ENCODE data around the gene MED16. TPM values are rescaled to one million over a fixed set of nuclear protein-coding genes. Genes with fewer than 3 reads are reported as not detected.

The MED16 gene
- total and polyA plus RNA-seq, 2 of the 13 experiments (the other 11 are each of a cell fraction or from before 2014, with no cell fraction given), result 13.3 to 14.8 TPM

- H3K4me3 ChIP-seq (replicated peaks in 1 of 3; ENCODE audit: insufficient read depth in 1 of 3, low read depth in 2 of 3, low read length in 3 of 3), result peak overlapping the region in 1 of 3 experiments; percentile 53; a peak in 2 of 6 replicates
- no peak overlapping the region for H2AFZ ChIP-seq (ENCODE audit: low read length)
- no peak for FAIRE-seq
- ATAC-seq, result peak; percentile 30
- H3K27ac ChIP-seq (ENCODE audit: extremely low read length, insufficient read depth, low read length), result peak overlapping the region; percentile 55
- H4K20me1 ChIP-seq (ENCODE audit: insufficient read depth, low read length), result peaks cover 41% of the 10 kb centered on the region; the same call in 1 of the 2 replicates
- in situ Hi-C loops (cut with HindIII; ENCODE audit: extremely low pct_ligation_motif_present, low pct_unique_long_range_greater_than_20kb) (no loop called here), intact Hi-C loops (cut with micrococcal nuclease; ENCODE audit: unreplicated experiment) (loop anchor here (2.0 kb wide), 1 partner anchor 18 kb away; no protein-coding TSS in a partner anchor)
- DNase-seq (ENCODE audit: low spot score), result no peak
- H3K36me3 ChIP-seq (replicated peaks in 1 of 2; ENCODE audit: control insufficient read depth in 1 of 2, insufficient read depth in 2 of 2, low read length in 2 of 2), result peaks cover 17 to 62% of the 10 kb centered on the region in 2 experiments; a peak in 4 of 5 replicates
- CTCF ChIA-PET (ENCODE audit: low intra/inter-chr PET ratio, low total read pairs), result no interaction called here
- POLR2A ChIA-PET, result interaction anchor here (0.7 to 5.6 kb wide), 7 partner anchors 9 to 51 kb away, joined by 3 to 50 read pairs (median 4); no protein-coding TSS in a partner anchor
- H3K79me2 ChIP-seq (ENCODE audit: insufficient read depth, low read length), result peaks cover 80% of the 10 kb centered on the region
- 71% methylated on average over 27 of the region's 29 CpGs for WGBS (ENCODE audit: low lambda C conversion rate)
- BruUV-seq (replicated peaks), result no TSS peak
- H3K27me3 ChIP-seq (ENCODE audit: control insufficient read depth in 1 of 2, insufficient read depth in 2 of 2, low read length in 2 of 2), result no peaks in the 10 kb centered on the region
- peaks cover 89% of the 10 kb centered on the region for H3K4me1 ChIP-seq (ENCODE audit: insufficient read depth, low read length)
- H3K4me2 ChIP-seq (ENCODE audit: low read depth, low read length), result peak overlapping the region; percentile 46
- H3K9ac ChIP-seq (ENCODE audit: insufficient read depth, low read depth, low read length), result 0 out of 2 replicates have a peak overlapping the region, but pooled peaks have one; percentile 24
- no peaks in the 10 kb centered on the region for H3K9me3 ChIP-seq (ENCODE audit: low read length)
- TF ChIP-seq FOXP1 (IDR thresholded peaks at IDR 0.05) (no peak), FOXP1 (CRISPR knock-in tag; IDR thresholded peaks at IDR 0.05) (no peak), SMAD3 (CRISPR knock-in tag; IDR thresholded peaks at IDR 0.05) (no peak), ZNF670 (CRISPR knock-in tag; IDR thresholded peaks at IDR 0.05; ENCODE audit: borderline replicate concordance) (no peak), TEAD3 (CRISPR knock-in tag; optimal IDR thresholded peaks at IDR 0.05; ENCODE audit: borderline replicate concordance) (no peak), TRIM24 (CRISPR knock-in tag; IDR thresholded peaks at IDR 0.05) (no peak), ZNF30 (CRISPR knock-in tag; IDR thresholded peaks at IDR 0.05) (no peak), GLMP (CRISPR knock-in tag; IDR thresholded peaks at IDR 0.05; ENCODE audit: borderline replicate concordance) (0 out of 2 replicates have a peak, but pooled peaks have one; percentile 28), ZNF460 (CRISPR knock-in tag; IDR thresholded peaks at IDR 0.05; ENCODE audit: borderline replicate concordance) (no peak), ZNF772 (CRISPR knock-in tag; IDR thresholded peaks at IDR 0.05) (no peak), JARID2 (CRISPR knock-in tag; IDR thresholded peaks at IDR 0.05; ENCODE audit: insufficient replicate concordance) (no peak), ZXDC (CRISPR knock-in tag; IDR thresholded peaks at IDR 0.05) (peak; percentile 14; the same call in 1 of the 2 replicates), CREB1 (IDR thresholded peaks at IDR 0.05) (no peak), CREB1 (CRISPR knock-in tag; IDR thresholded peaks at IDR 0.05) (no peak), MYC (CRISPR knock-in tag; IDR thresholded peaks at IDR 0.05; ENCODE audit: borderline replicate concordance) (no peak), ZNF430 (CRISPR knock-in tag; IDR thresholded peaks at IDR 0.05) (peak; percentile 6; the same call in 1 of the 2 replicates), SOX13 (IDR thresholded peaks at IDR 0.05) (no peak), SOX13 (CRISPR knock-in tag; conservative IDR thresholded peaks at IDR 0.05 in 1 of 2, IDR thresholded peaks at IDR 0.05 in 1 of 2) (no peak), ZNF841 (CRISPR knock-in tag; IDR thresholded peaks at IDR 0.05; ENCODE audit: borderline replicate concordance) (no peak), ZNF816 (CRISPR knock-in tag; IDR thresholded peaks at IDR 0.05; ENCODE audit: borderline replicate concordance) (no peak), XRCC5 (optimal IDR thresholded peaks at IDR 0.05; ENCODE audit: low read length) (no peak), ZNF33A (CRISPR knock-in tag; IDR thresholded peaks at IDR 0.05; ENCODE audit: borderline replicate concordance) (no peak), AGO2 (optimal IDR thresholded peaks at IDR 0.05; ENCODE audit: low read depth, low read length) (peak; percentile 89)
Measured at GRCh38 chr19:934197-934840, 41.3 kb upstream of the MED16 start.
